K562 (cell line): ENCODE data around the gene PARD3. TPM values are rescaled to one million over a fixed set of nuclear protein-coding genes. Genes with fewer than 3 reads are reported as not detected.

ENCODE experiments used
- ARHGAP35 ChIP-seq: fragments of 450-650 bp; IDR thresholded peaks from 2 replicates; pipeline ENCODE4 v1.6.1; 2018; ENCODE audit not compliant: partially characterized antibody
- ARID1B ChIP-seq: fragments of 450-650 bp; IDR thresholded peaks from 2 replicates; pipeline ENCODE4 v1.6.1; 2016; ENCODE audit warnings: antibody characterized with exemption, mild to moderate bottlenecking, inconsistent platforms
- ATF1 ChIP-seq, 2 experiments: fragments of 450-650 bp in 1 of 2; IDR thresholded peaks; 2 replicates each; pipeline ENCODE4 v1.6.1; 2016; ENCODE audit warnings: missing compliant biosample characterization in 1 of 2, missing genetic modification characterization in 1 of 2
- ATF7 ChIP-seq: fragments of 450-650 bp; IDR thresholded peaks from 2 replicates; pipeline ENCODE4 v1.7.1; 2014; ENCODE audit warnings: mild to moderate bottlenecking, moderate library complexity
- C11orf30 ChIP-seq: fragments of 450-650 bp; IDR thresholded peaks from 2 replicates; pipeline ENCODE4 v1.6.1; 2016; ENCODE audit warnings: low read depth, mild to moderate bottlenecking
- CBX3 ChIP-seq, 2 experiments: IDR thresholded peaks; 1 replicate in 1 of 2; 2 replicates in 1 of 2; pipeline ENCODE4 v1.6.1; 2012; ENCODE audit warnings: inconsistent platforms in 2 of 2, low read length in 2 of 2, borderline replicate concordance in 1 of 2, control low read depth in 1 of 2
- CREB1 ChIP-seq, 2 experiments: sonication (generic) in 1 of 2; formaldehyde crosslinking in 1 of 2; IDR thresholded peaks; 2 replicates each; pipeline versions ENCODE4 v1.6.1 to v1.8.0; 2012 to 2022; ENCODE audit warnings: inconsistent platforms in 1 of 2, mild to moderate bottlenecking in 1 of 2, missing genetic modification reagents in 1 of 2, moderate library complexity in 1 of 2
- CREM ChIP-seq: IDR thresholded peaks from 2 replicates; pipeline ENCODE4 v1.6.1; 2014; ENCODE audit warnings: antibody characterized with exemption, low read depth
- DPF2 ChIP-seq: fragments of 450-650 bp; IDR thresholded peaks from 2 replicates; pipeline ENCODE4 v1.6.1; 2016
- EP300 ChIP-seq: IDR thresholded peaks from 2 replicates; pipeline ENCODE4 v1.6.1; 2012; ENCODE audit warnings: low read length, improper control_type of control experiment
- ESRRB ChIP-seq: fragments of 250-450 bp; sonication (Bioruptor Pico); IDR thresholded peaks from 2 replicates; pipeline ENCODE4 v1.5.0; 2020; ENCODE audit warnings: mild to moderate bottlenecking, moderate library complexity, borderline replicate concordance
- ETV5 ChIP-seq: sonication (generic); formaldehyde crosslinking; IDR thresholded peaks from 2 replicates; pipeline ENCODE4 v1.4.0; 2020; ENCODE audit warnings: low read depth, mild to moderate bottlenecking, missing genetic modification reagents
- FOS ChIP-seq: IDR thresholded peaks from 3 replicates; pipeline ENCODE4 v1.6.1; 2011; ENCODE audit not compliant: insufficient read length; ENCODE audit errors: extremely low read depth
- FOSL1 ChIP-seq: fragments of 200-800 bp; sonication (Bioruptor generic); conservative IDR thresholded peaks from 2 replicates; pipeline ENCODE4 v1.6.1; 2016; ENCODE audit warnings: missing genetic modification characterization, missing compliant biosample characterization
- GABPA ChIP-seq: fragments of 200-800 bp; sonication (Bioruptor generic); conservative IDR thresholded peaks from 2 replicates; pipeline ENCODE4 v1.6.1; 2016; ENCODE audit warnings: low read depth, missing genetic modification characterization, missing compliant biosample characterization
- HDAC2 ChIP-seq: fragments of 450-650 bp; IDR thresholded peaks from 2 replicates; pipeline ENCODE4 v1.6.1; 2016; ENCODE audit warnings: mild to moderate bottlenecking
- MLX ChIP-seq, 2 experiments: fragments of 450-650 bp in 1 of 2; sonication (generic) in 1 of 2; formaldehyde crosslinking; conservative IDR thresholded peaks; 2 replicates each; pipeline versions ENCODE4 v1.4.0 to v1.8.1; 2020 to 2022; ENCODE audit warnings: mild to moderate bottlenecking in 1 of 2, missing genetic modification reagents in 1 of 2
- MYBL2 ChIP-seq, 2 experiments: fragments of 450-650 bp in 1 of 2; sonication (generic) in 1 of 2; formaldehyde crosslinking in 1 of 2; IDR thresholded peaks; 2 replicates each; pipeline versions ENCODE4 v1.6.1 to v1.8.1; 2017 to 2022; ENCODE audit warnings: borderline replicate concordance in 1 of 2, inconsistent platforms in 1 of 2, low read depth in 1 of 2, mild to moderate bottlenecking in 1 of 2, missing genetic modification reagents in 1 of 2, moderate library complexity in 1 of 2
- NFE2 ChIP-seq: IDR thresholded peaks from 2 replicates; pipeline ENCODE4 v1.6.1; 2014; ENCODE audit warnings: antibody characterized with exemption, low read depth
- RCOR1 ChIP-seq, 2 experiments: IDR thresholded peaks; 2 replicates each; pipeline ENCODE4 v1.6.1; 2012; ENCODE audit warnings: low read depth in 2 of 2, low read length in 2 of 2, borderline replicate concordance in 1 of 2, improper control_type of control experiment in 1 of 2
- SMARCA4 ChIP-seq: fragments of 450-650 bp; IDR thresholded peaks from 2 replicates; pipeline ENCODE4 v1.6.1; 2016
- SMARCC2 ChIP-seq: fragments of 450-650 bp; IDR thresholded peaks from 2 replicates; pipeline ENCODE4 v1.6.1; 2017; ENCODE audit warnings: antibody characterized with exemption, moderate library complexity, mild to moderate bottlenecking, low read depth
- SMARCE1 ChIP-seq: fragments of 450-650 bp; IDR thresholded peaks from 2 replicates; pipeline ENCODE4 v1.7.1; 2016; ENCODE audit warnings: mild to moderate bottlenecking
- SP2 ChIP-seq: IDR thresholded peaks from 2 replicates; pipeline ENCODE4 v1.6.1; 2011; ENCODE audit warnings: mild to moderate bottlenecking, low read depth, low read length, moderate library complexity; ENCODE audit not compliant: poor library complexity, severe bottlenecking; ENCODE audit errors: extremely low read depth
- TCF3 ChIP-seq: sonication (generic); formaldehyde crosslinking; IDR thresholded peaks from 2 replicates; pipeline ENCODE4 v1.4.0; 2020; ENCODE audit warnings: mild to moderate bottlenecking, missing genetic modification reagents
- TRIM28 ChIP-seq: fragments of 450-650 bp; IDR thresholded peaks from 2 replicates; pipeline ENCODE4 v1.6.1; 2017
- XRCC4 ChIP-seq: IDR thresholded peaks from one replicate; pipeline ENCODE4 v1.6.1; 2011; ENCODE audit not compliant: insufficient read depth, insufficient read length; ENCODE audit errors: extremely low read depth
- ZFP36 ChIP-seq: fragments of 150-350 bp; IDR thresholded peaks from 2 replicates; pipeline ENCODE4 v1.6.1; 2018; ENCODE audit warnings: low read length, low read depth; ENCODE audit not compliant: partially characterized antibody
- ZNF274 ChIP-seq: IDR thresholded peaks from 2 replicates; pipeline ENCODE4 v1.6.1; 2011; ENCODE audit warnings: low read depth, mild to moderate bottlenecking, low read length, moderate library complexity, borderline replicate concordance
- ZNF324 ChIP-seq: fragments of 250-450 bp; sonication (Bioruptor Pico); IDR thresholded peaks from 2 replicates; pipeline ENCODE4 v1.4.0; 2020; ENCODE audit warnings: mild to moderate bottlenecking
- ZZZ3 ChIP-seq: fragments of 450-650 bp; IDR thresholded peaks from 2 replicates; pipeline ENCODE4 v1.6.1; 2016; ENCODE audit warnings: antibody characterized with exemption, mild to moderate bottlenecking, moderate library complexity
- polyA plus RNA-seq, 8 experiments: library from polyadenylated mRNA; depleted of rRNA in 4 of 8; stranded (reverse) in 5 of 8; unstranded in 3 of 8; fragments of >200 nt; fragmentation: Nextera tagmentation in 2 of 8; fragmentation: Illumina TruSeq in 1 of 8; extraction: Ambion mirVana in 2 of 8; extraction: Trizol in 1 of 8; gene quantifications; 2 replicates each; pipeline versions ENCODE4 v1.2.1 to v1.2.3, GENCODE V29; 2011 to 2014; ENCODE audit warnings: inconsistent platforms in 1 of 8, missing spikeins in 1 of 8
- total RNA-seq, 7 experiments: library from RNA; depleted of rRNA in 6 of 7; stranded (reverse); fragments of >200 nt in 6 of 7; fragmentation: Illumina TruSeq in 2 of 7; extraction: Trizol in 2 of 7; gene quantifications; 2 replicates each; pipeline versions ENCODE4 v1.2.1 to v1.2.3, GENCODE V29; 2011 to 2021; ENCODE audit warnings: low replicate concordance in 1 of 7

The PARD3 gene
- total and polyA plus RNA-seq, 9 of the 15 experiments (the other 6 are each of a cell fraction or from before 2014, with no cell fraction given): 2.7 to 11.7 (median 7.7) TPM

GRCh38 chr10:34758447-34758996, 56.6 kb downstream of the PARD3 start (continued):
- peak; percentile 99 for TF ChIP-seq FOSL1 (tag)
- TF ChIP-seq MYBL2 (IDR thresholded peaks at IDR 0.05; ENCODE audit: low read depth): no peak
- no peak for TF ChIP-seq MYBL2 (CRISPR knock-in tag; IDR thresholded peaks at IDR 0.05; ENCODE audit: borderline replicate concordance)
- TF ChIP-seq ZZZ3: no peak
- no peak for TF ChIP-seq XRCC4
- peak; percentile 28; the same call in 1 of the 2 replicates for TF ChIP-seq C11orf30
- TF ChIP-seq CBX3 (IDR thresholded peaks at IDR 0.05; ENCODE audit: borderline replicate concordance in 1 of 2, low read length in 2 of 2): peak in 1 of 2 experiments; percentile 34; a peak in 1 of 3 replicates
- TF ChIP-seq ATF7: peak; percentile 62
- peak; percentile 90 for TF ChIP-seq CREM
- peak; percentile 63; the same call in 1 of the 2 replicates for TF ChIP-seq NFE2
- peak; percentile 82 for TF ChIP-seq ARID1B
- TF ChIP-seq ESRRB (CRISPR knock-in tag): no peak
- 0 out of 2 replicates have a peak, but pooled peaks have one; percentile 57 for TF ChIP-seq ETV5
- no peak for TF ChIP-seq ARHGAP35
- TF ChIP-seq CREB1 (IDR thresholded peaks at IDR 0.05): 0 out of 2 replicates have a peak, but pooled peaks have one; percentile 52
- peak; percentile 48; the same call in 1 of the 2 replicates for TF ChIP-seq CREB1 (CRISPR knock-in tag; IDR thresholded peaks at IDR 0.05)
- TF ChIP-seq ZNF324 (CRISPR knock-in tag): peak; percentile 44; the same call in 1 of the 2 replicates
- peak; percentile 67 for TF ChIP-seq FOS
- TF ChIP-seq ZFP36: peak; percentile 50
- TF ChIP-seq SP2: no peak
- no peak for TF ChIP-seq RCOR1 (IDR thresholded peaks at IDR 0.05; ENCODE audit: borderline replicate concordance in 1 of 2, low read depth in 2 of 2, low read length in 2 of 2)
- no peak for TF ChIP-seq ZNF274
- 0 out of 2 replicates have a peak, but pooled peaks have one; percentile 27 for TF ChIP-seq GABPA
- peak; percentile 90 for TF ChIP-seq SMARCE1
- 0 out of 2 replicates have a peak, but pooled peaks have one; percentile 12 for TF ChIP-seq HDAC2
- peak; percentile 44; the same call in 1 of the 2 replicates for TF ChIP-seq EP300
- peak; percentile 89 for TF ChIP-seq SMARCA4
- TF ChIP-seq TRIM28: peak; percentile 60; the same call in 1 of the 2 replicates
- no peak for TF ChIP-seq ATF1 (CRISPR knock-in tag; IDR thresholded peaks at IDR 0.05)
- TF ChIP-seq ATF1 (tag; IDR thresholded peaks at IDR 0.05): peak; percentile 80
- TF ChIP-seq SMARCC2: peak; percentile 64; the same call in 1 of the 2 replicates
- no peak for TF ChIP-seq MLX (CRISPR knock-in tag; conservative IDR thresholded peaks at IDR 0.05)
- peak; percentile 56 for TF ChIP-seq TCF3
- peak; percentile 89 for TF ChIP-seq DPF2
